WTC11 (cell line): Measurements from ENCODE around the gene POC5.

ENCODE experiments used
- GABPB1 ChIP-seq: sonication (generic); formaldehyde crosslinking; IDR thresholded peaks from 2 replicates; pipeline ENCODE4 v1.8.1; 2023; ENCODE audit warnings: mild to moderate bottlenecking, missing genetic modification reagents
- IRF1 ChIP-seq: sonication (generic); formaldehyde crosslinking; IDR thresholded peaks from 2 replicates; pipeline ENCODE4 v1.8.0; 2023; ENCODE audit warnings: missing genetic modification reagents
- MAX ChIP-seq: sonication (generic); formaldehyde crosslinking; IDR thresholded peaks from 2 replicates; pipeline ENCODE4 v1.8.0; 2022; ENCODE audit warnings: mild to moderate bottlenecking, missing genetic modification reagents
- MLX ChIP-seq: sonication (generic); formaldehyde crosslinking; IDR thresholded peaks from 2 replicates; pipeline ENCODE4 v1.8.1; 2023; ENCODE audit warnings: mild to moderate bottlenecking, missing genetic modification reagents, moderate library complexity
- MXD4 ChIP-seq: fragments of 250-450 bp; sonication (Bioruptor Pico); IDR thresholded peaks from 2 replicates; pipeline ENCODE4 v1.8.0; 2021; ENCODE audit warnings: mild to moderate bottlenecking, moderate library complexity, borderline replicate concordance
- NR2C2 ChIP-seq: sonication (generic); formaldehyde crosslinking; IDR thresholded peaks from 2 replicates; pipeline ENCODE4 v1.8.0; 2022; ENCODE audit warnings: mild to moderate bottlenecking, missing genetic modification reagents
- ZNF416 ChIP-seq: fragments of 250-450 bp; sonication (Bioruptor Pico); IDR thresholded peaks from 2 replicates; pipeline ENCODE4 v1.9.0; 2021; ENCODE audit warnings: mild to moderate bottlenecking, inconsistent platforms

- TF ChIP-seq MAX (CRISPR knock-in tag) (no peak), MLX (no peak), ZNF416 (CRISPR knock-in tag) (no peak), MXD4 (CRISPR knock-in tag) (no peak), GABPB1 (no peak), IRF1 (CRISPR knock-in tag) (no peak), NR2C2 (CRISPR knock-in tag) (no peak)
These were observed 32.1 kb downstream of the POC5 start for GRCh38 chr5:75685141-75685540.
